Activated T-helper 2 cell treated with anti-CD3 and anti-CD28 coated beads, Interferon-gamma antibody, Interleukin-2, Interleukin-4, amounts not matched to agents 10 μg/mL and 5 μg/mL and 100 μg/mL, durations not matched to agents 14 hours and 24 hours and 36 hours (primary cell): Measurements from ENCODE around the gene METAP2. TPM values are rescaled to one million over a fixed set of nuclear protein-coding genes. Genes with fewer than 3 reads are reported as not detected.
A peak's percentile ranks its signal among the peaks of the same experiment; 100 is the strongest.

Experiments
- DNase-seq: peaks from one replicate; pipeline ENCODE4 v3.0.0; 2021; ENCODE audit warnings: low spot score
- H3K27ac Mint-ChIP-seq: one replicate; pipeline ENCODE4 v1.8.0; 2021; ENCODE audit warnings: mixed read lengths
- H3K27me3 Mint-ChIP-seq: one replicate; pipeline ENCODE4 v1.8.0; 2021; ENCODE audit warnings: low read depth, mixed read lengths
- H3K36me3 Mint-ChIP-seq: one replicate; pipeline ENCODE4 v1.8.0; 2021; ENCODE audit warnings: low read depth, mixed read lengths
- H3K4me1 Mint-ChIP-seq: one replicate; pipeline ENCODE4 v1.8.0; 2021; ENCODE audit warnings: low read depth, mixed read lengths
- H3K4me3 Mint-ChIP-seq: one replicate; pipeline ENCODE4 v1.8.0; 2021; ENCODE audit warnings: low read depth, mild to moderate bottlenecking, moderate library complexity, mixed read lengths
- H3K9me3 Mint-ChIP-seq: one replicate; pipeline ENCODE4 v1.8.0; 2021; ENCODE audit warnings: mixed read lengths
- intact Hi-C: fragments of 100-400 bp; cut with micrococcal nuclease; formaldehyde crosslinking; loops from one replicate; pipeline ENCODE4 v1.15.1; 2023
- total RNA-seq: library from RNA; stranded (reverse); gene quantifications from 2 replicates; pipeline ENCODE4 v1.2.3, GENCODE V29; 2022

Gene METAP2
- total RNA-seq, 1 donor from 2014 or later: 111 TPM

DNA sequence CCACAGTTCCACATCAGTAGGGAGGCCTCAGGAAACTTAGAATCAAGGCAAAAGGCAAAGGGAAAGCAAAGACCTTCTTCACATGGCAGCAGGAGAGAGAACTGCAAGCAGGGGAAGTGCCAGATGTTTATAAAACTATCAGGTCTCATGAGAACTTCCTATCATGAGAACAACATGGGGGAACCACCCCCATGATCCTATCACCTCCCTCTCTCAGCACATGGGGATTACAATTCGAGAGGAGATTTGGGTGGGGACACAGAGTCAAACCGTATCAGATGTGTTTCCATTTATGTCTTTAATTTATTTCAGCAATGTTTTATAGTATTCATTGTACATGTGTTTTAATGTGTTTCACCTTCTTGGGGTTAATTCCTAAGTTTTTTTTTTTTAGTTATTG, 25.8 kb downstream of the METAP2 start:
- no peak overlapping the region for H3K27ac Mint-ChIP-seq
- no peaks in the 10 kb centered on the region for H3K27me3 Mint-ChIP-seq
- peaks cover 9% of the 10 kb centered on the region for H3K4me1 Mint-ChIP-seq
- DNase-seq: no peak
- intact Hi-C loops: no loop called here
- H3K4me3 Mint-ChIP-seq: no peak overlapping the region
- peaks cover 84% of the 10 kb centered on the region for H3K36me3 Mint-ChIP-seq
- H3K9me3 Mint-ChIP-seq: no peaks in the 10 kb centered on the region

DNA sequence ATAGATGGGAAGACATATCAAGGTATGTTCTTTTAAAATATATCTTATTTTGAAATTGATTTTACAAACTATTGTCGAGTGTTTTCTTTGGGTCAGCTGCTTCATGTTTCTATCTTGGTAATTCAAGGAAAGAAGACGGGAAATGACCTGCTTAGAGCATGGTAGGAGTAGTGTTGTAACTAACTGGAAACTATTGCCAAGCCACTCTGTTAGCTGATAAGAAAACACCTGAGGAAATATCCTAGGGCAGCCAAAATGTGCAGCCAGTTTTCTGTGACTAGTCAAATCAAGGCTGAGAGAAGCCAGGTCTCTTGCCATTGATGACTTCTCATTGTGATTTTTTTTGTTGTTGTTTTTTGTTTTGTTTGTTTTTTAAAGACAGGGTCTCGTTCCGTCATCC, 30.2 kb downstream of the METAP2 start:
- H3K9me3 Mint-ChIP-seq: no peaks in the 10 kb centered on the region
- intact Hi-C loops: no loop called here
- DNase-seq: no peak
- peaks cover 76% of the 10 kb centered on the region for H3K36me3 Mint-ChIP-seq
- peaks cover 9% of the 10 kb centered on the region for H3K4me1 Mint-ChIP-seq
- no peak overlapping the region for H3K4me3 Mint-ChIP-seq
- H3K27me3 Mint-ChIP-seq: no peaks in the 10 kb centered on the region
- H3K27ac Mint-ChIP-seq: no peak overlapping the region

DNA sequence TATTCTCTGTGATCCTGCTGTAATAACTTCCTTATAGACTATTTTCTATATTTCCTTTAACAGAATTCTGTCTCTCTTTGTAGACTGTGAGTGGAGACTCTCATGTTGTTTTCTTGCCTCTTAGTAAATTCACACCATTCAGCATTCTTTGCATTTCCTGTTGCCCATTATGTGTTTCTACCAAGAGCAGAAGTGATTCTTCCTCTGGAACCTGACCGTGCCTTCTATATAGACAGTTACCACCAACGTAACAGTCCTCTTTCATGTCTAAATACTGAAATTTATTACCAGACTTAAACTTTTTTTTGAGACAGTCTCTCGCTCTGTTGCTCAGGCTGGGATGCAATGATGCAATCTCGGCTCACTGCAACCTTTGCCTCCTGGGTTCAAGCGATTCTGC, 31.1 kb downstream of the METAP2 start:
- no peaks in the 10 kb centered on the region for H3K27me3 Mint-ChIP-seq
- H3K4me1 Mint-ChIP-seq: peaks cover 9% of the 10 kb centered on the region
- no peak overlapping the region for H3K27ac Mint-ChIP-seq
- H3K9me3 Mint-ChIP-seq: no peaks in the 10 kb centered on the region
- H3K36me3 Mint-ChIP-seq: peaks cover 73% of the 10 kb centered on the region
- intact Hi-C loops: no loop called here
- DNase-seq: no peak
- no peak overlapping the region for H3K4me3 Mint-ChIP-seq

DNA sequence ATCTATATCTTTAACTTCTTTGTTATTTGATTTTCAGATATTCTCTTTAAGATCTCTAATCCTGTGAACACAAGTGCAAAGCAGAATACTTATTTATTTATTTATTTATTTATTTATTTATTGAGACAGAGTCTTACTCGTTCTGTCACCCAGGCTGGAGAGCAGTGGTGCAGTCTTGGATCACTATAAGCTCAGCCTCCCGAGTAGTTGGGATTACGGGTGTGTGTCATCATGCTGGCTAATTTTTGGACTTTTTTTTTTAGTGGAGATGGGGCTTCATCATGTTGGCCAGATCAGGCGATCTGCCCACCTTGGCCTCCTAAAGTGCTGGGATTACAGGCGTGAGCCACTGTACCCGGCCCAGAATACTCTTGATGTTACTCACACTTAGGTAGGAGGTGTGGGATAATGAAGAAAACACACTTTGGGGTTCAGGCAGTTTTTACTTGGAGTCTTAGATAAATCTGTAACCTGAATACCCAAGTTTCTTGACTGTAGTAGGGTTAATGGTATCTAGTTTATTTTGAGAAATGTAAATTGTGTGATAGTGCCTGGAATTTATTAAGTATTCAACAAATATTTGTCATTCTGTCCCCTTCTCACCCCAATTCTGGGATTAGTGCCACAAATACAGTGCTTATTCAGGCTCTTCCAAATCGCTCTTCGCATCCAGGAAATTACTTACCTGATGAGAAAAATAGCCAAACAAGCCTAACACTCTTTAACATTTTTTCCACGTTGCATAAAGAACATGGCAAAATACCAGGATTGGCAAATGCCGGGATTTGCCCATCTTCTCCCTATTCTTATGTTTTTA, 33.0 kb downstream of the METAP2 start:
- Mint-ChIP-seq H3K9me3 (no peaks in the 10 kb centered on the region), H3K27ac (no peak overlapping the region), H3K36me3 (peaks cover 78% of the 10 kb centered on the region), H3K27me3 (no peaks in the 10 kb centered on the region), H3K4me1 (peaks cover 7% of the 10 kb centered on the region), H3K4me3 (no peak overlapping the region)
- intact Hi-C loops: no loop called here
- no peak for DNase-seq

- intact Hi-C loops: no loop called here
- no peak overlapping the region for H3K4me3 Mint-ChIP-seq
- peaks cover 79% of the 10 kb centered on the region for H3K36me3 Mint-ChIP-seq
- H3K9me3 Mint-ChIP-seq: no peaks in the 10 kb centered on the region
- no peak overlapping the region for H3K27ac Mint-ChIP-seq
- no peak for DNase-seq
- no peaks in the 10 kb centered on the region for H3K27me3 Mint-ChIP-seq
- no peaks in the 10 kb centered on the region for H3K4me1 Mint-ChIP-seq
These were observed 35.3 kb downstream of the METAP2 start for GRCh38 chr12:95509300-95509699.

DNA sequence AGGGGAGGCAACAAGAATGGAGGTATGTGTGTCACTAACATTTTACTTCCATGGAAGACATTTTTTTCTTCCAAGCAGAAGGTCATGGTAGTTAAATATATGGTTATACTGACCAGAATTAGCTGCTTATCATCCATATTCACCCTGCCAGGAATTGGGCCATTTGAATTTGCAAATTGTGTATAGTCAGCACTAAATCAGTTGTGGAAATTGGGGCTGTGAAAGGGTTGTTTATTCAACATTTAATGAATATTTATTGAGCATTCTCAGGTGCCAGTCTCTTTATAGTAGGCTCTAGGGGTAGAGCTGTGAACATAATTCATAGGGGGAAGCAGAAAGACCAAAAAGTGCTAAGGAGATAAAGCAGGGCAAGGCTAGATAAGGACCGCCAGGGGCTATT, 38.0 kb downstream of the METAP2 start:
- H3K4me3 Mint-ChIP-seq: no peak overlapping the region

DNA sequence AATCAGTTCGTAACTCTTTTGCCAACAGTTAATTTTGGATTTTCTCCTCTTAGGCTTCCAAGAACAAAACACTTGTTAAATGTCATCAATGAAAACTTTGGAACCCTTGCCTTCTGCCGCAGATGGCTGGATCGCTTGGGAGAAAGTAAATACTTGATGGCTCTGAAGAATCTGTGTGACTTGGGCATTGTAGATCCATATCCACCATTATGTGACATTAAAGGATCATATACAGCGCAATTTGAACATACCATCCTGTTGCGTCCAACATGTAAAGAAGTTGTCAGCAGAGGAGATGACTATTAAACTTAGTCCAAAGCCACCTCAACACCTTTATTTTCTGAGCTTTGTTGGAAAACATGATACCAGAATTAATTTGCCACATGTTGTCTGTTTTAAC, 39.6 kb downstream of the METAP2 start:
- Mint-ChIP-seq H3K36me3 (peaks cover 59% of the 10 kb centered on the region), H3K4me1 (peaks cover 6% of the 10 kb centered on the region), H3K27me3 (no peaks in the 10 kb centered on the region), H3K9me3 (no peaks in the 10 kb centered on the region), H3K27ac (no peak overlapping the region), H3K4me3 (no peak overlapping the region)
- intact Hi-C loops: no loop called here
- no peak for DNase-seq

More for the DNA sequence above, 38.0 kb downstream of the METAP2 start:
- H3K4me1 Mint-ChIP-seq: peaks cover 6% of the 10 kb centered on the region
- H3K27me3 Mint-ChIP-seq: no peaks in the 10 kb centered on the region
- no peak overlapping the region for H3K27ac Mint-ChIP-seq
- no peak for DNase-seq
- H3K36me3 Mint-ChIP-seq: peaks cover 68% of the 10 kb centered on the region
- no peaks in the 10 kb centered on the region for H3K9me3 Mint-ChIP-seq
- intact Hi-C loops: loop anchor here (2.0 kb wide), 1 partner anchor 17 kb away; no protein-coding TSS in a partner anchor

- intact Hi-C loops: no loop called here
- H3K4me3 Mint-ChIP-seq: no peak overlapping the region
- H3K27ac Mint-ChIP-seq: no peak overlapping the region
- H3K4me1 Mint-ChIP-seq: peaks cover 6% of the 10 kb centered on the region
- H3K9me3 Mint-ChIP-seq: no peaks in the 10 kb centered on the region
- H3K27me3 Mint-ChIP-seq: no peaks in the 10 kb centered on the region
- no peak for DNase-seq
- H3K36me3 Mint-ChIP-seq: peaks cover 47% of the 10 kb centered on the region
These were observed 41.2 kb downstream of the METAP2 start for GRCh38 chr12:95515197-95515596.

DNA sequence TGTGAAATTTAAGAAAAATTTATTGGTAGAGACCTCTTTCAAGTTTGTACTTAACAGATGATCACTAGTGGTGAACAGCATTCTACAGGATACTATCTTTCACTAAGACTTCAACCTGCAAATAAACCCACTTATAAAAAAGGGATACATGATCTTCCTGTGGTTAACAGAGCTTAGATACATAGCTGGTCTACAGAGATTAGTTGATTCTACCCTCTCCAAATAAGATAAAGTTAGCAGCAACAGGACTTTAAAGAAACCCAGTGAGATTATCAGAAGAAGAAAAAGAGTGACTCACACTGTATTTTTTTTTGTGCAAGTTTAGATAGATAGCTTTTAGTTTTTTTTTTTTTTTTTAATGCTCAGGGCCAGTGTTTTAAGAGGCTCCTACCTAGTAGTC, 42.8 kb downstream of the METAP2 start:
- Mint-ChIP-seq H3K4me3 (no peak overlapping the region), H3K4me1 (peaks cover 6% of the 10 kb centered on the region), H3K9me3 (no peaks in the 10 kb centered on the region), H3K27ac (peak overlapping the region; percentile 38), H3K36me3 (peaks cover 37% of the 10 kb centered on the region), H3K27me3 (no peaks in the 10 kb centered on the region)
- intact Hi-C loops: no loop called here
- DNase-seq: no peak

- no peaks in the 10 kb centered on the region for H3K9me3 Mint-ChIP-seq
- intact Hi-C loops: no loop called here
- no peaks in the 10 kb centered on the region for H3K27me3 Mint-ChIP-seq
- no peak overlapping the region for H3K4me3 Mint-ChIP-seq
- peaks cover 37% of the 10 kb centered on the region for H3K36me3 Mint-ChIP-seq
- no peak overlapping the region for H3K27ac Mint-ChIP-seq
- DNase-seq: no peak
- H3K4me1 Mint-ChIP-seq: peaks cover 6% of the 10 kb centered on the region
These were observed 43.3 kb downstream of the METAP2 start for GRCh38 chr12:95517246-95517645.

DNA sequence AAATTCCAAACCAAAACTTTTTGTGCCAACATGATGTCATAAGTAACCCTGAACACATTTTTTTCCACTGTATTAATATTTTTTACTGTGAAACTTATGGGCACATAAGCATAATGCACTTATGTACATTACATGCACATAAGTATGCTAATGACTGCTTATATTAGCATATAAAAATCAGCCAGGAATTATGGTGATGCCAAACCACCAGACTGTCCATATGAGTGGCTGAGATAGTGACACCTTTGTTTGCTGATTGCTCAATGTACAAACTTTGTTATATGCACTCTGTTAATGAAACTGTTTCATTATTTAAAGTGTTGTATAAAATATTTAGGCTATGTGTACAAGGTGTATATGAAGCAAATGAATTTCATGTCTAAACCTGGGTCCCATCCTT, 45.0 kb downstream of the METAP2 start:
- peaks cover 20% of the 10 kb centered on the region for H3K36me3 Mint-ChIP-seq
- no peaks in the 10 kb centered on the region for H3K9me3 Mint-ChIP-seq
- peaks cover 6% of the 10 kb centered on the region for H3K4me1 Mint-ChIP-seq
- intact Hi-C loops: no loop called here
- H3K27ac Mint-ChIP-seq: no peak overlapping the region
- no peak overlapping the region for H3K4me3 Mint-ChIP-seq
- no peak for DNase-seq
- no peaks in the 10 kb centered on the region for H3K27me3 Mint-ChIP-seq

DNA sequence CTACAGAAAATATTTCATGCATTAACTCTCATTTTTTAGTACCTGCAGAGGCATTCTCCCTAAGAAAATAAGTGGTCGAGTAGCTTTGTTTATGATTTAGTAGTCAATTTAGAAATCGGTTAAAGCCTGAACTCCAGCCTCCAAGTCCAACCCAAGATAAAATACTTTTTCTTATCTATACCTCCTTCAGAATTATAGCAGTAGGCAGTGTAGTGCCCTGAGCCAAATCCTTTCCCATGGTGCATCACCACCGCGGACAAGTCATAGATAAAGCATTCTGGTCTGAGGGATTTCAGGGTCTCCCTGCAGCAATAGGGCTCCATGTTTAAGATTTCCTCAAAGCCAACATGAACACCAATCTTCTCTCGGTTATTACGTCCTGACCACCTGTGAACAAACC, 46.9 kb downstream of the METAP2 start:
- Mint-ChIP-seq H3K9me3 (no peaks in the 10 kb centered on the region), H3K27ac (no peak overlapping the region), H3K4me3 (no peak overlapping the region), H3K36me3 (peaks cover 12% of the 10 kb centered on the region), H3K27me3 (no peaks in the 10 kb centered on the region), H3K4me1 (peaks cover 6% of the 10 kb centered on the region)
- intact Hi-C loops: no loop called here
- DNase-seq: no peak

DNA sequence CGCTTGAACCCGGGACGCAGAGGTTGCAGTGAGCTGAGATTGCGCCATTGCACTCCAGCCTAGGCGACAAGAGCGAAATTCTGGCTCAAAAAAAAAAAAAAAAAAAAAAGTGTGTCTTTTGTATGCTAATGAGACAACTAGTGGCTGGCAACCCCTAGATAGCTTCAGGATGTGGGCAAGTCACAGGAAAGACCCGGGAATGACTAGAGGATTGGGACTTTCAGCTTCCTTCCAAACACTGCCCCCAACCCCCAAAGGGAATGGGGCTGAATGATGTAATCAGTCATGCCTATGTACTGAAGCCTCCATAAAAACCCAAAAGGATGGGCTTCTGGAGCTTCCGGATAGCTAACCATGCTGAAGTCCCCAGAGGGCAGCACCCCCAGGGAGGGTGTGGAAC, 48.7 kb downstream of the METAP2 start:
- H3K36me3 Mint-ChIP-seq: peaks cover 7% of the 10 kb centered on the region
- no peak for DNase-seq
- no peaks in the 10 kb centered on the region for H3K4me1 Mint-ChIP-seq
- H3K9me3 Mint-ChIP-seq: no peaks in the 10 kb centered on the region
- intact Hi-C loops: no loop called here
- H3K27me3 Mint-ChIP-seq: no peaks in the 10 kb centered on the region
- no peak overlapping the region for H3K27ac Mint-ChIP-seq
- H3K4me3 Mint-ChIP-seq: no peak overlapping the region
